Thymus (tissue), 11 donors: ENCODE results near the gene SARDH. TPM values are rescaled to one million over a fixed set of nuclear protein-coding genes. Genes with fewer than 3 reads are reported as not detected.

Experiments
- DNase-seq, 9 donors: peaks; one replicate each; pipeline ENCODE4 v3.0.0-alpha.2; 2013; ENCODE audit warnings: low spot score in 9 of 9, low read depth in 6 of 9, missing footprints in 1 of 9
- H3K27ac ChIP-seq, 2 donors: one replicate each; pipeline ENCODE4 v1.5.1; 2013; ENCODE audit warnings: control low read depth in 1 of 2, low read depth in 1 of 2, low read length in 1 of 2, mild to moderate bottlenecking in 1 of 2, moderate library complexity in 1 of 2
- H3K27me3 ChIP-seq, 2 donors: one replicate each; pipeline ENCODE4 v1.5.1; 2013; ENCODE audit warnings: low read length in 1 of 2; ENCODE audit not compliant: control insufficient read depth in 2 of 2, insufficient read depth in 1 of 2
- H3K36me3 ChIP-seq, 2 donors: one replicate each; pipeline ENCODE4 v1.5.1; 2013; ENCODE audit warnings: low read length in 1 of 2, mild to moderate bottlenecking in 1 of 2, moderate library complexity in 1 of 2; ENCODE audit not compliant: control insufficient read depth in 2 of 2, insufficient read depth in 2 of 2
- H3K4me1 ChIP-seq, 2 donors: one replicate each; pipeline ENCODE4 v1.5.1; 2013; ENCODE audit warnings: low read length in 2 of 2; ENCODE audit not compliant: control insufficient read depth in 2 of 2, insufficient read depth in 2 of 2
- H3K4me3 ChIP-seq, 2 donors: one replicate each; pipeline ENCODE4 v1.5.1; 2013; ENCODE audit warnings: low read length in 2 of 2, control low read depth in 1 of 2, mild to moderate bottlenecking in 1 of 2
- H3K9me3 ChIP-seq, 2 donors: one replicate each; pipeline ENCODE4 v1.5.1; 2013; ENCODE audit warnings: low read length in 1 of 2, mild to moderate bottlenecking in 1 of 2; ENCODE audit not compliant: control insufficient read depth in 2 of 2, insufficient read depth in 1 of 2
- WGBS: extraction: QIAGEN DNeasy Blood & Tissue Kit; methylation state at CpG from one replicate; pipeline ENCODE4 v1.1.7; 2013; 5-methylcytosine and 5-hydroxymethylcytosine counted together
- polyA plus RNA-seq: library from polyadenylated mRNA; stranded (reverse); fragments of 200-250 nt; gene quantifications from one replicate; pipeline ENCODE4 v1.2.3, GENCODE V29; 2013
- total RNA-seq: library from RNA; stranded (reverse); fragments of 120-200 nt; gene quantifications from one replicate; pipeline ENCODE4 v1.2.4, GENCODE V29; 2013
- donor health status: healthy.

SARDH gene
- total and polyA plus RNA-seq, 2 donors = 5.4 to 13.1 TPM

GRCh38 chr9:133709015-133709611 is 29.0 kb downstream of the SARDH start:
- Histone ChIP-seq H3K36me3 (no peaks in the 10 kb centered on the region), H3K27ac (peak overlapping the region; percentile 15 to 80), H3K4me1 (peaks cover 63 to 89% of the 10 kb centered on the region in 2 donors), H3K9me3 (peaks cover 4 to 31% of the 10 kb centered on the region in 2 donors), H3K4me3 (no peak overlapping the region), H3K27me3 (peaks cover 7 to 55% of the 10 kb centered on the region in 2 donors)
- peak; percentile 80 to 97 (median 89) for DNase-seq
- 45% methylated on average over 26 of the region's 26 CpGs for WGBS

DNA sequence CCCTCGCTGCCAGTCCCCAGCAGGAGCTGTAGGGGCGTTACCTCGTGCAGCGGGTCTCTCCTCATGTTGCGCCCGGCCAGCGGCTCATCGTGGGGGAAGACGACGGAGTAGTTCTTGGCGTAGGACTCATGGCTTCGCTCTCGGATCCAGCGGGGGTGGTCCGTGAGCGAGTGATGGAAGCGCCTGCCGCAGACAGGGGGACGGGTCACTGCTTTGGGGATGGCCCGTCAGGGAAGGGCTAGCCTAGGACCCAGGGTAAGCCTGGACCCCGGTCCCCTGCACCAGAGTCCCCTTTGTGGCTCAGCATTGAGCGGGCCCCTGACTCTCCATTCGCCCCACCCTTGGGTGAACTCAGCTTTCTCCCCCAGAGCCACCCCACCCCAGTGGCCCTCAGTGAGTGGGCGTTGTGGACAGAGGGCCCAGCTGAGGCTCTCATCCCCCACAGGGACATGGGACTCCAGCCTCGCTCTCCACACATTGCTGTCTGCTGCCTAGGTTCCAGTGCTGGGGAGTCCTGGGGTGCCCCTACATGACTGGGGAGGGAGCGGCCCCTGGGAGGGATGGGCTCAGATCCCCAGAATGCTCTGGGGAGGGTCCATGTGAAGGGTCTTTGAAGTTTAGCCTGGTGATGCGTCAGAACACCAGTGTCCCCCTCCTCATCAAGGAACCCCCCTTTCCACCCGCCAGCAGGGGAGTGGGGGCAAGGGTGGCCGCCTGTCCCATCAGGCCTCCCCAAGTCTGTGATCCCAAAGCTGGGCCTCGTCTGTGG is 29.7 kb downstream of the SARDH start:
- H3K4me1 ChIP-seq = peaks cover 68 to 89% of the 10 kb centered on the region in 2 donors
- WGBS = 91% methylated on average over 30 of the region's 30 CpGs
- no peak for DNase-seq

DNA sequence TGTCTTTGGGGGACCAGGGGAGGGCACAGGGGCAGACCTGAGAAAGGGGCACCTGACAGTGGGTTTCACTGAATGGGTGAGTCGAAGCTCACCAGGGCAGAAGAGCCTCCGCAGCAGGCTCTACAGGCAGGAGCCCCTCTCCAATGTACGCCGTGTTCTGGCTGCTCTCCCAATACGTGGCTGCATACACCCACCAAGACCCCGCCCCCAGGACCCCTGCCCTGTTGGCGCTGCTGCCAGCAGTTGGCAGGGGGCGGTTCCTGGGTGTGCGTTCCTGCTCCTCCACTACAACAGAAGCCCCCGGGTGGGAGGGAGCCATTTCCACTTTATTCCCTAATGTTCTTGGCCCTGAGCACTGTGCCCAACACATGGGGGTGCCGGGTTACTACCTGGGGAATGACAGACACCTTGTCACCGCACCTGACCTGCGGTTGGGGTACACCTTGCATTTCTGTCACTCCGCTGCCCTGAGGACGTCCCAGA is 30.3 kb downstream of the SARDH start:
- peaks cover 4 to 48% of the 10 kb centered on the region in 2 donors for H3K27me3 ChIP-seq
- DNase-seq = no peak
- H3K9me3 ChIP-seq = peaks cover 4 to 39% of the 10 kb centered on the region in 2 donors
- H3K4me3 ChIP-seq = no peak overlapping the region
- 93% methylated on average over 15 of the region's 15 CpGs for WGBS
- no peak overlapping the region for H3K27ac ChIP-seq
- H3K4me1 ChIP-seq = peaks cover 68 to 89% of the 10 kb centered on the region in 2 donors
- no peaks in the 10 kb centered on the region for H3K36me3 ChIP-seq

More for the DNA sequence above, 29.7 kb downstream of the SARDH start:
- Histone ChIP-seq H3K4me3 (no peak overlapping the region), H3K27me3 (peaks cover 4 to 51% of the 10 kb centered on the region in 2 donors), H3K9me3 (peaks cover 4 to 33% of the 10 kb centered on the region in 2 donors), H3K27ac (no peak overlapping the region), H3K36me3 (no peaks in the 10 kb centered on the region)

GRCh38 chr9:133707065-133707762 is 30.9 kb downstream of the SARDH start:
- DNase-seq = peak in 1 of 9 donors; percentile 52
- 85% methylated on average over 17 of the region's 17 CpGs for WGBS

DNA sequence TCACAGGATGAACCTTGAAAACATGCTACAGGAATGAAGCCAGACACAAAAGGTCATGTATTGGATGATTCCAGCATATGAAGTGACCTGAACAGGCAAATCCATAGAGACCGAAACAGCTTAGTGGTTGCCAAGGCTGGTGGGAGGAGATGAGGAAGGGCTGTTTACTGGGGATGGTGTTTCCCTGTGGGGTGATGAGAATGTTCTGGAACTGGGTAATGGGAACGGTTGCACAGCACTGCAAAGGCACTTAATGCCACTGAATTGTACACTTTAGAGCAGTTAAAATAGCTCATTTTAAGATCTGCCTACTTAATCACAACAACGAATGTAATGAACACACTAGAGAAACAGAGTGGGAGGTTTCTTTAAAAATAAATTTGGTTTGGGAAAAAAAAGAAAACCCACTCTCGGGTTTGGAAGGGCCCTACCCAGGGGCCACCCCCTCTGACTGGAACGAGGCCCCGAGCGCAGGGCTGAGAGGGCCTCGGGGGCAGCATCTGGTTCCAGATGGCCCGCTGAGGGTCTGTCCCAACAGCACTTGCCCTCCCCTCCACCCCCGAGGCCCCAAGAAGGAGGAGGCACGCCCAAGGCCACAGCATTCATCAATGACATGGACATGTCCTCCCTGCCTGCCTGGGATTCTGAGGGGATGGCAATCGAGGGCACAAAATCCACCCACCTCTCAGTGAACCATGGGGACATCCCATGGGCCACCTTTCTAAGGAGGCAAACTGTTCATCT is 31.7 kb downstream of the SARDH start:
- H3K27ac ChIP-seq = peak overlapping the region in 1 of 2 donors; percentile 46
- 94% methylated on average over 12 of the region's 12 CpGs for WGBS
- H3K36me3 ChIP-seq = no peaks in the 10 kb centered on the region
- DNase-seq = no peak
- peaks cover 74 to 89% of the 10 kb centered on the region in 2 donors for H3K4me1 ChIP-seq
- no peak overlapping the region for H3K4me3 ChIP-seq
- peaks cover 4 to 42% of the 10 kb centered on the region in 2 donors for H3K27me3 ChIP-seq
- H3K9me3 ChIP-seq = peaks cover 4 to 42% of the 10 kb centered on the region in 2 donors

More at GRCh38 chr9:133707065-133707762, 30.9 kb downstream of the SARDH start:
- Histone ChIP-seq H3K36me3 (no peaks in the 10 kb centered on the region), H3K27me3 (peaks cover 4 to 45% of the 10 kb centered on the region in 2 donors), H3K4me1 (peaks cover 68 to 89% of the 10 kb centered on the region in 2 donors), H3K9me3 (peaks cover 4 to 42% of the 10 kb centered on the region in 2 donors), H3K27ac (peak overlapping the region; percentile 1 to 60), H3K4me3 (no peak overlapping the region)

DNA sequence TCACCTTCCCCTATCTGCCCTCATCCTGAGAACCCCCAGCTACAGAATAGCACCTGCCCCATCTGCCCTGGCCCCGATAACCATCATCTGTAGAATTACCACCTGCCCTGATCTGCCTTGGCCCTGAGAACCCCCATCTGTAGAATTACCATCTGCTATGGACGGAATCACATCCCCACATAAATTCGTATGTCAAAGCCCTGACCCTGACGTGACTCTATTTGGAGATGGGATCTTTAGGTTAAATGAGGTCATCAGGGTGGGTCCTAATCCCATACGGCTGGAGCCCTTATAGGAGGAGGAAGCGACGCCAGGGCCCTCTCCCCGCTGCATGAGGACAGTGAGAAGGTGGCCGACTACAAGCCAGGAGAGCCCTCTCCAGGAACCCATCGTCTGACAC is 32.6 kb downstream of the SARDH start:
- peaks cover 4 to 42% of the 10 kb centered on the region in 2 donors for H3K9me3 ChIP-seq
- no peak for DNase-seq
- H3K27ac ChIP-seq = no peak overlapping the region
- peaks cover 73 to 89% of the 10 kb centered on the region in 2 donors for H3K4me1 ChIP-seq
- H3K36me3 ChIP-seq = no peaks in the 10 kb centered on the region
- WGBS = 97% methylated on average over 10 of the region's 10 CpGs
- peaks cover 3 to 33% of the 10 kb centered on the region in 2 donors for H3K27me3 ChIP-seq
- no peak overlapping the region for H3K4me3 ChIP-seq

GRCh38 chr9:133704711-133705181 is 33.4 kb downstream of the SARDH start:
- Histone ChIP-seq H3K4me1 (peaks cover 72 to 88% of the 10 kb centered on the region in 2 donors), H3K4me3 (no peak overlapping the region), H3K9me3 (peaks cover 4 to 42% of the 10 kb centered on the region in 2 donors), H3K27ac (no peak overlapping the region), H3K36me3 (no peaks in the 10 kb centered on the region), H3K27me3 (peaks cover 2 to 28% of the 10 kb centered on the region in 2 donors)
- DNase-seq = no peak
- WGBS = 97% methylated on average over 23 of the region's 23 CpGs

DNA sequence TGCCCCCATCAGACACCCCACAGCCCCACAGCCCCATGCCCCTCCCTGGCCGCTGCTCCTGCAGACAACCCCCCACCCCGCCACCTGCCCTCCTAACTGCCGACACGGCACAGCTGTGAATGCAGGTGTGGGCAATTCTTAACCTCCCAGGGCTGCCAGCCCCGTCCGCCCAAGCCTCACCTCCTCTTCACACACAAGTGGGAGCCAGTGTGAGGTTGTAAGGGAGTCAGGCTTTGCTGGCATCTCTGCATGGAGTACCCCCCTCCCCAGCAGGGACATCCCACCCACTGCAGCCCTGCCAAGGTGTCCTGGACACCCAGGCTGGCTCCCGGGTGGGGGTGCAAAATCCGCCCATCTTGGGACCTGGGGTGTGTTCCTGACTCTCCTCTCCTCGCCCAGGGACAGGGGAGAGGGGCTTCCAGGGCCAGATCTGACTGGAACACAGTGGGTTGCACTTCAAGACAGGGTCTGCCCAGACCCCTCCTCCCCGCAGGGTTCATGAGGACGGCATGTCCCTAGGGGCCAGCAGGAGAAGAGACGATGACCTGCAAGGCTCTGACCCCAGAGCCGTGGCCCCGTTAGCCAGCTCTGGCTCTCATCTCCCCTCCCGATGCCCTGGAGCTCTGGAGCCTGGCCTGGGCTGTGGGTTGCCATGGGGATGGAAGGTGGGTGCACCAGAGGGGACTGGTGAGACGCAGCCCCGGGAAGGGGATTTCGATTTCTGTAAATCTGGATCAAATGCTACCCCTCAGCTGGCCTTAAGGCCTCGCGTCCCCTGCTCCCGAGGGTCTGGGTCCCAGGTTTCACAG is 34.4 kb downstream of the SARDH start:
- peak in 7 of 9 donors; percentile 74 to 91 (median 78) for DNase-seq
- Histone ChIP-seq H3K9me3 (peaks cover 4 to 42% of the 10 kb centered on the region in 2 donors), H3K4me3 (no peak overlapping the region), H3K36me3 (no peaks in the 10 kb centered on the region), H3K4me1 (peaks cover 63 to 83% of the 10 kb centered on the region in 2 donors), H3K27ac (peak overlapping the region; percentile 89 to 96), H3K27me3 (peaks cover 2 to 28% of the 10 kb centered on the region in 2 donors)
- 67% methylated on average over 21 of the region's 21 CpGs for WGBS
